SU-DHL-6 (cell line): ENCODE measurements around the gene PRR5.

Experiments used
- CTCF ChIP-seq: fragments of 200-600 bp; sonication (generic); IDR thresholded peaks from one replicate; pipeline ENCODE4 v1.5.1; 2017; ENCODE audit warnings: antibody characterized with exemption, mild to moderate bottlenecking, low read length, moderate library complexity; ENCODE audit not compliant: insufficient read depth, poor library complexity, severe bottlenecking
- EZH2phosphoT487 ChIP-seq: fragments of 200-600 bp; sonication (generic), shearing (Covaris generic); conservative IDR thresholded peaks from 2 replicates; pipeline ENCODE4 v1.6.1; 2018; ENCODE audit warnings: mild to moderate bottlenecking, antibody characterized with exemption, low read length, moderate library complexity, mixed read lengths

- TF ChIP-seq CTCF (no peak), EZH2phosphoT487 (no peak)
Observed at GRCh38 chr22:44704159-44705021, 2.4 kb downstream of the PRR5 start.
